Kidney epithelial cell (primary cell): ENCODE data around the gene NAPB. TPM values are rescaled to one million over a fixed set of nuclear protein-coding genes. Genes with fewer than 3 reads are reported as not detected.

ENCODE experiments used
- DNase-seq: peaks from one replicate; pipeline ENCODE4 v3.0.0-alpha.2; 2010; ENCODE audit warnings: low read depth
- H3K27me3 ChIP-seq: 2 replicates; pipeline ENCODE4 v1.6.0; 2011; ENCODE audit warnings: low read length; ENCODE audit not compliant: control insufficient read depth, insufficient read depth
- H3K36me3 ChIP-seq: 2 replicates; pipeline ENCODE4 v1.5.1; 2011; ENCODE audit warnings: low read length; ENCODE audit not compliant: control insufficient read depth, insufficient read depth
- H3K4me3 ChIP-seq: 2 replicates; pipeline ENCODE4 v1.5.1; 2011; ENCODE audit warnings: low read depth, mild to moderate bottlenecking, control low read depth, low read length
- CTCF ChIP-seq: IDR thresholded peaks from 2 replicates; pipeline ENCODE4 v1.5.1; 2011; ENCODE audit warnings: mild to moderate bottlenecking, moderate library complexity, low read length, control low read depth, inconsistent platforms; ENCODE audit not compliant: insufficient read depth, poor library complexity, severe bottlenecking
- total RNA-seq: library from RNA; depleted of rRNA; stranded (reverse); fragments of >200 nt; gene quantifications from 2 replicates; pipeline ENCODE4 v1.2.3, GENCODE V29; 2015

NAPB gene
- total RNA-seq, 1 donor from 2014 or later = 3.0 TPM

- H3K36me3 ChIP-seq = no peaks in the 10 kb centered on the region
- H3K4me3 ChIP-seq = no peak overlapping the region
- no peak for TF ChIP-seq CTCF
Measured at GRCh38 chr20:23435626-23436539, 14.6 kb upstream of the NAPB start.

GRCh38 chr20:23434521-23435313 is 13.4 kb upstream of the NAPB start:
- Histone ChIP-seq H3K27me3 (no peaks in the 10 kb centered on the region), H3K36me3 (no peaks in the 10 kb centered on the region)
- DNase-seq = no peak

More at GRCh38 chr20:23435626-23436539, 14.6 kb upstream of the NAPB start:
- no peak for DNase-seq
- no peaks in the 10 kb centered on the region for H3K27me3 ChIP-seq

GRCh38 chr20:23433628-23434027 is 12.3 kb upstream of the NAPB start:
- no peak overlapping the region for H3K4me3 ChIP-seq
- no peak for TF ChIP-seq CTCF
- DNase-seq = no peak
- H3K27me3 ChIP-seq = no peaks in the 10 kb centered on the region
- H3K36me3 ChIP-seq = no peaks in the 10 kb centered on the region

More at GRCh38 chr20:23434521-23435313, 13.4 kb upstream of the NAPB start:
- TF ChIP-seq CTCF = no peak
- H3K4me3 ChIP-seq = no peak overlapping the region

GRCh38 chr20:23425129-23425528 is 3.8 kb upstream of the NAPB start:
- no peak for TF ChIP-seq CTCF

GRCh38 chr20:23419995-23420901 is 1.0 kb downstream of the NAPB start:
- DNase-seq = peak; percentile 18
- Histone ChIP-seq H3K27me3 (no peaks in the 10 kb centered on the region), H3K36me3 (no peaks in the 10 kb centered on the region), H3K4me3 (peak overlapping the region; percentile 94)
- TF ChIP-seq CTCF = no peak

More at GRCh38 chr20:23425129-23425528, 3.8 kb upstream of the NAPB start:
- H3K4me3 ChIP-seq = no peak overlapping the region
- H3K36me3 ChIP-seq = no peaks in the 10 kb centered on the region
- DNase-seq = no peak
- H3K27me3 ChIP-seq = no peaks in the 10 kb centered on the region
